ENCODE measurements around the gene HCAR2. TPM values are rescaled to one million over a fixed set of nuclear protein-coding genes. Genes with fewer than 3 reads are reported as not detected.

The HCAR2 gene
- total RNA-seq, 4 donors from 2014 or later = not detected

- H3K27me3 ChIP-seq = no peaks in the 10 kb centered on the region
- WGBS, 2 donors = 95 to 96% methylated on average over 7 of the region's 7 CpGs
- H3K9me3 ChIP-seq = no peaks in the 10 kb centered on the region
- TF ChIP-seq POLR2A (IDR thresholded peaks at IDR 0.05) (no peak), CTCF (IDR thresholded peaks at IDR 0.05) (no peak)
- H3K4me1 ChIP-seq = no peaks in the 10 kb centered on the region
- H3K36me3 ChIP-seq = no peaks in the 10 kb centered on the region
- H3K27ac ChIP-seq = no peak overlapping the region
- no peak for DNase-seq
- intact Hi-C loops (cut with DNase I) = no loop called here
- H3K4me3 ChIP-seq (replicated peaks in 1 of 3) = no peak overlapping the region
Observed at GRCh38 chr12:122743895-122744525, 40.9 kb upstream of the HCAR2 start.

GRCh38 chr12:122740351-122740750, 37.2 kb upstream of the HCAR2 start:
- Histone ChIP-seq H3K9me3 (no peaks in the 10 kb centered on the region), H3K27me3 (no peaks in the 10 kb centered on the region), H3K4me3 (replicated peaks in 1 of 3) (no peak overlapping the region), H3K36me3 (no peaks in the 10 kb centered on the region), H3K27ac (no peak overlapping the region), H3K4me1 (no peaks in the 10 kb centered on the region)
- DNase-seq = no peak
- no peak for TF ChIP-seq CTCF (IDR thresholded peaks at IDR 0.05)
- TF ChIP-seq POLR2A (IDR thresholded peaks at IDR 0.05) = no peak
- WGBS, 2 donors = 96 to 97% methylated on average over 7 of the region's 7 CpGs
- intact Hi-C loops (cut with DNase I) = no loop called here

GRCh38 chr12:122738571-122738970, 35.4 kb upstream of the HCAR2 start:
- DNase-seq = no peak
- no peaks in the 10 kb centered on the region for H3K36me3 ChIP-seq
- peaks cover 0 to 5% of the 10 kb centered on the region in 2 donors for H3K4me1 ChIP-seq
- no peaks in the 10 kb centered on the region for H3K27me3 ChIP-seq
- no peak overlapping the region for H3K27ac ChIP-seq
- intact Hi-C loops (cut with DNase I) = loop anchor here (10.0 kb wide), 1 partner anchor 94 kb away; no protein-coding TSS in a partner anchor
- WGBS, 2 donors = 90 to 92% methylated on average over 7 of the region's 7 CpGs
- H3K4me3 ChIP-seq (replicated peaks in 1 of 3) = no peak overlapping the region
- no peak for TF ChIP-seq POLR2A (IDR thresholded peaks at IDR 0.05)
- TF ChIP-seq CTCF (IDR thresholded peaks at IDR 0.05) = no peak
- no peaks in the 10 kb centered on the region for H3K9me3 ChIP-seq

GRCh38 chr12:122732611-122733010, 29.5 kb upstream of the HCAR2 start:
- TF ChIP-seq POLR2A (IDR thresholded peaks at IDR 0.05) (no peak), CTCF (IDR thresholded peaks at IDR 0.05) (no peak)
- no peak overlapping the region for H3K4me3 ChIP-seq (replicated peaks in 1 of 3)
- intact Hi-C loops (cut with DNase I) = loop anchor here (10.0 kb wide), 1 partner anchor 88 kb away; no protein-coding TSS in a partner anchor
- 91% methylated on average over 4 of the region's 4 CpGs for WGBS, 2 donors
- no peak overlapping the region for H3K27ac ChIP-seq
- no peaks in the 10 kb centered on the region for H3K27me3 ChIP-seq
- DNase-seq = no peak
- no peaks in the 10 kb centered on the region for H3K9me3 ChIP-seq
- H3K36me3 ChIP-seq = no peaks in the 10 kb centered on the region
- H3K4me1 ChIP-seq = peaks cover 6 to 41% of the 10 kb centered on the region in 2 donors

GRCh38 chr12:122732170-122732569, 29.0 kb upstream of the HCAR2 start:
- peaks cover 6 to 45% of the 10 kb centered on the region in 2 donors for H3K4me1 ChIP-seq
- TF ChIP-seq POLR2A (IDR thresholded peaks at IDR 0.05) (no peak), CTCF (IDR thresholded peaks at IDR 0.05) (no peak)
- no peaks in the 10 kb centered on the region for H3K36me3 ChIP-seq
- H3K9me3 ChIP-seq = no peaks in the 10 kb centered on the region
- intact Hi-C loops (cut with DNase I) = loop anchor here (10.0 kb wide), 1 partner anchor 87 kb away; no protein-coding TSS in a partner anchor
- H3K27ac ChIP-seq = no peak overlapping the region
- no peak for DNase-seq
- 85 to 90% methylated on average over 3 of the region's 3 CpGs for WGBS, 2 donors
- H3K4me3 ChIP-seq (replicated peaks in 1 of 3) = no peak overlapping the region
- H3K27me3 ChIP-seq = no peaks in the 10 kb centered on the region
